Neuronal stem cell (in vitro differentiated cells): ENCODE measurements around the gene SLC12A2.

Experiments
- DNase-seq: peaks from one replicate; pipeline ENCODE4 v3.0.0-alpha.2; 2013; ENCODE audit warnings: low spot score
- H2AFZ ChIP-seq: one replicate; pipeline ENCODE4 v1.6.1; 2013; ENCODE audit warnings: mild to moderate bottlenecking, low read length, inconsistent platforms
- H2AK5ac ChIP-seq: 2 replicates; pipeline ENCODE4 v1.6.1; 2013; ENCODE audit warnings: low read depth, mild to moderate bottlenecking, inconsistent platforms, low read length, moderate library complexity, mixed read lengths
- H2BK120ac ChIP-seq: 2 replicates; pipeline ENCODE4 v1.6.1; 2013; ENCODE audit warnings: low read depth, mild to moderate bottlenecking, inconsistent platforms, low read length, moderate library complexity, mixed read lengths
- H2BK12ac ChIP-seq: one replicate; pipeline ENCODE4 v1.6.1; 2013; ENCODE audit warnings: low read length, inconsistent platforms
- H2BK15ac ChIP-seq: 2 replicates; pipeline ENCODE4 v1.6.1; 2013; ENCODE audit warnings: mild to moderate bottlenecking, low read length, inconsistent platforms, mixed read lengths
- H2BK5ac ChIP-seq: one replicate; pipeline ENCODE4 v1.6.1; 2013; ENCODE audit warnings: inconsistent platforms, mild to moderate bottlenecking, low read length, moderate library complexity
- H3K14ac ChIP-seq: one replicate; pipeline ENCODE4 v1.6.1; 2013; ENCODE audit warnings: low read length, inconsistent platforms
- H3K18ac ChIP-seq: 2 replicates; pipeline ENCODE4 v1.6.1; 2013; ENCODE audit warnings: low read length, inconsistent platforms
- H3K23ac ChIP-seq: 2 replicates; pipeline ENCODE4 v1.6.1; 2013; ENCODE audit warnings: low read depth, mild to moderate bottlenecking, mixed read lengths, low read length, inconsistent platforms; ENCODE audit not compliant: poor library complexity
- H3K27ac ChIP-seq: replicated peaks from 3 replicates; pipeline ENCODE4 v1.5.1; 2013; ENCODE audit warnings: low read length, inconsistent platforms
- H3K27me3 ChIP-seq, 3 experiments: 2 replicates each; pipeline ENCODE4 v1.6.1; 2013; ENCODE audit warnings: low read length in 3 of 3, mild to moderate bottlenecking in 2 of 3, inconsistent platforms in 1 of 3, low read depth in 1 of 3, mixed read lengths in 1 of 3, moderate library complexity in 1 of 3; ENCODE audit not compliant: control insufficient read depth in 3 of 3, insufficient read depth in 3 of 3
- H3K36me3 ChIP-seq, 2 donors: replicated peaks in 1 of 2; 2 replicates each; pipeline ENCODE4 v1.6.1; 2013; ENCODE audit warnings: low read length in 2 of 2; ENCODE audit not compliant: control insufficient read depth in 2 of 2, insufficient read depth in 2 of 2
- H3K4ac ChIP-seq: 2 replicates; pipeline ENCODE4 v1.6.1; 2013; ENCODE audit warnings: inconsistent platforms, mild to moderate bottlenecking, low read length, moderate library complexity
- H3K4me1 ChIP-seq, 2 donors: 1 replicate in 1 of 2; 2 replicates in 1 of 2; pipeline ENCODE4 v1.6.1; 2013; ENCODE audit warnings: low read length in 2 of 2, low read depth in 1 of 2; ENCODE audit not compliant: control insufficient read depth in 2 of 2, insufficient read depth in 1 of 2
- H3K4me2 ChIP-seq: one replicate; pipeline ENCODE4 v1.6.1; 2013; ENCODE audit warnings: mild to moderate bottlenecking, low read length, inconsistent platforms; ENCODE audit not compliant: insufficient read depth, poor library complexity, severe bottlenecking
- H3K4me3 ChIP-seq, 2 donors: 2 replicates each; pipeline ENCODE4 v1.5.1; 2013; ENCODE audit warnings: low read length in 2 of 2, mild to moderate bottlenecking in 2 of 2, inconsistent platforms in 1 of 2, moderate library complexity in 1 of 2
- H3K79me1 ChIP-seq: one replicate; pipeline ENCODE4 v1.6.1; 2013; ENCODE audit warnings: low read depth, mild to moderate bottlenecking, inconsistent platforms, low read length, moderate library complexity
- H3K9ac ChIP-seq: one replicate; pipeline ENCODE4 v1.6.1; 2013; ENCODE audit warnings: mild to moderate bottlenecking, low read depth, low read length, inconsistent platforms; ENCODE audit not compliant: poor library complexity
- H3K9me3 ChIP-seq, 2 donors: replicated peaks in 1 of 2; 2 replicates each; pipeline versions ENCODE3 to v1.6.1; 2013; ENCODE audit warnings: low read length in 2 of 2, mild to moderate bottlenecking in 2 of 2, inconsistent platforms in 1 of 2, low read depth in 1 of 2, mixed read lengths in 1 of 2, moderate library complexity in 1 of 2; ENCODE audit not compliant: control insufficient read depth in 2 of 2, insufficient read depth in 1 of 2
- H4K8ac ChIP-seq: one replicate; pipeline ENCODE4 v1.6.1; 2013; ENCODE audit warnings: low read depth, mild to moderate bottlenecking, inconsistent platforms, low read length, moderate library complexity
- H4K91ac ChIP-seq: one replicate; pipeline ENCODE4 v1.6.1; 2013; ENCODE audit warnings: low read length, low read depth, mild to moderate bottlenecking, inconsistent platforms; ENCODE audit not compliant: poor library complexity
- WGBS, 2 donors: extraction: QIAGEN DNeasy Blood & Tissue Kit; methylation state at CpG; one replicate each; pipeline ENCODE4 v1.1.7; 2013; ENCODE audit warnings: missing lambda C conversion rate in 2 of 2, mixed read lengths in 1 of 2; ENCODE audit not compliant: insufficient read length in 2 of 2, insufficient replicate concordance in 1 of 2; ENCODE audit errors: extremely low coverage in 2 of 2; 5-methylcytosine and 5-hydroxymethylcytosine counted together

The SLC12A2 gene

GRCh38 chr5:128135286-128135685 lies 51.7 kb downstream of the SLC12A2 start:
- Histone ChIP-seq H2BK5ac (no peak overlapping the region), H3K4me3 (no peak overlapping the region), H2BK15ac (no peak overlapping the region), H4K8ac (no peak overlapping the region), H4K91ac (no peak overlapping the region), H3K27ac (no peak overlapping the region), H3K4ac (no peak overlapping the region), H3K23ac (no peak overlapping the region), H2BK12ac (no peak overlapping the region), H3K4me2 (no peak overlapping the region), H3K36me3 (peaks cover 2 to 74% of the 10 kb centered on the region in 2 donors), H3K79me1 (no peaks in the 10 kb centered on the region), H3K14ac (no peak overlapping the region), H2BK120ac (no peak overlapping the region), H3K9me3 (no peaks in the 10 kb centered on the region), H3K18ac (no peak overlapping the region), H3K4me1 (no peaks in the 10 kb centered on the region), H2AFZ (no peak overlapping the region), H3K27me3 (no peaks in the 10 kb centered on the region), H3K9ac (no peak overlapping the region), H2AK5ac (no peak overlapping the region)
- DNase-seq, result no peak

DNA sequence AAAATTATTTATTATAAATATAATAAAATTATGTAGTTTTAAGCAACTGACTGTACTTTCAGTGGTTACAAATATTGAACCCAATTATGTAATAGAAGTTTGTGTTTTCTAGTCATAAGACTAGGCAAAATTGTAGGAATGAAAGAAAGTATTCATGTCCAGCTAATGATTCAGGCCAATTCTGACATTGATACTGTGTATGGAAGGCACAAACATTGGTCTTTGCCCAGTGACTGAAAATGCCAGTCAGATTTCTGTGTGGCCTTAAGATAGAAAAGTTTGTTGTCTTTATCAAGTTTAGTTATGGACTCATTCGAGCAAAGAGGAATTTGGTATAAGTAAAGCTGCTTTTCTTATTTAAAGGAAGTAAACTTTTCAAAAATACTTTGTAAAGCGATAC lies 60.3 kb downstream of the SLC12A2 start:
- no peak overlapping the region for H2BK15ac ChIP-seq
- no peaks in the 10 kb centered on the region for H3K79me1 ChIP-seq
- no peak overlapping the region for H3K14ac ChIP-seq
- no peak overlapping the region for H3K18ac ChIP-seq
- H3K4me1 ChIP-seq, result no peaks in the 10 kb centered on the region
- H3K27me3 ChIP-seq, result no peaks in the 10 kb centered on the region
- H2AK5ac ChIP-seq, result no peak overlapping the region
- no peak overlapping the region for H3K23ac ChIP-seq
- no peak overlapping the region for H2BK12ac ChIP-seq
- H3K4me2 ChIP-seq, result no peak overlapping the region
- no peak overlapping the region for H2BK120ac ChIP-seq
- H2AFZ ChIP-seq, result no peak overlapping the region
- no peak overlapping the region for H3K9ac ChIP-seq
- H3K27ac ChIP-seq, result no peak overlapping the region
- H2BK5ac ChIP-seq, result no peak overlapping the region
- no peak overlapping the region for H3K4me3 ChIP-seq
- no peak overlapping the region for H3K4ac ChIP-seq
- H3K9me3 ChIP-seq, result no peaks in the 10 kb centered on the region
- H3K36me3 ChIP-seq, result peaks cover 0 to 33% of the 10 kb centered on the region in 2 donors
- no peak for DNase-seq
- WGBS, 2 donors, result no CpG with 5 or more reads among the region's 2 CpGs
- no peak overlapping the region for H4K91ac ChIP-seq
- no peak overlapping the region for H4K8ac ChIP-seq

DNA sequence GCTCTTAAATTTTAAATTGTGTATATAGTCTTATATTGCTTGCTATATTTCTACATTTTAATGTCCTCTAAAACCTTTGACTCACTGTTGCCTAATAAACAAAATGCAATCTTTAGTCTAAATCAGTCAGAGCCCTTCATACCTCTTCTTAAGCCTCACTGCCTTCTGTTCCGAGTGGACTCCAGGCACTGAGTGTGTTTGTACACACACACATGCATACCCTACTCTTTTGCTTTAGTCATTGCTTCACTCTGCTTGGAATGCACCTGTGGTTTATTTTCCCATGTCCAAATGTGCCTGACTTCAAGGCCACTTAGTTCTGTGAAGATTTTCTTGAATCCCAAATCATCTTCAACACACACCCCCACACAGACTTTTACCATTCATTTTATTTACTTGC lies 60.9 kb downstream of the SLC12A2 start:
- no peak overlapping the region for H4K8ac ChIP-seq
- no peaks in the 10 kb centered on the region for H3K79me1 ChIP-seq
- H2AK5ac ChIP-seq, result no peak overlapping the region
- no CpG with 5 or more reads among the region's 1 CpG for WGBS, 2 donors
- no peak overlapping the region for H3K4me3 ChIP-seq
- no peak overlapping the region for H2BK12ac ChIP-seq
- no peaks in the 10 kb centered on the region for H3K27me3 ChIP-seq
- no peak overlapping the region for H3K23ac ChIP-seq
- H2BK120ac ChIP-seq, result no peak overlapping the region
- no peak overlapping the region for H3K4me2 ChIP-seq
- no peak overlapping the region for H3K14ac ChIP-seq
- no peak overlapping the region for H4K91ac ChIP-seq
- no peak overlapping the region for H2BK5ac ChIP-seq
- no peak overlapping the region for H2AFZ ChIP-seq
- no peaks in the 10 kb centered on the region for H3K9me3 ChIP-seq
- no peak overlapping the region for H3K4ac ChIP-seq
- peaks cover 0 to 28% of the 10 kb centered on the region in 2 donors for H3K36me3 ChIP-seq
- no peak overlapping the region for H3K9ac ChIP-seq
- no peaks in the 10 kb centered on the region for H3K4me1 ChIP-seq
- no peak overlapping the region for H3K27ac ChIP-seq
- DNase-seq, result no peak
- no peak overlapping the region for H3K18ac ChIP-seq
- no peak overlapping the region for H2BK15ac ChIP-seq

DNA sequence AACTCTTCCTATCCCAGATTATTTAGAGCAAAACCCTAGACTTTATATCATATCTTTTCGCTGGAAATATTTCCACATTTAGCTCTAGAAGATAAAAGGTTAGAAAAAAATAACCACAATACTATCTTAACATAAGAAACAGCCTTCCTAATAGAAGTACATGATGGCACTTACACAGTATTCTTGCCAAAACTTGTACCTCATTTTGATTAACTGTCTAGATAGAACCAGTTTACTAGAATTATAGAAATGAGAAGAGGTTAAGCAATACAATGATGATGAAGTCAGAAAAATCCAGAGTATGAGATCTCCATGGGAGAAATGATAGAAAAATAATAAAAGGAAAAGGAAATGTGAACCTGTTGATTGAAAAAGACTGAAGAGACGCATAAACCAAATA lies 63.1 kb downstream of the SLC12A2 start:
- no peak overlapping the region for H2BK15ac ChIP-seq
- H2AFZ ChIP-seq, result no peak overlapping the region
- H2BK5ac ChIP-seq, result no peak overlapping the region
- no peaks in the 10 kb centered on the region for H3K79me1 ChIP-seq
- H3K4ac ChIP-seq, result no peak overlapping the region
- H3K18ac ChIP-seq, result no peak overlapping the region
- H2AK5ac ChIP-seq, result no peak overlapping the region
- no peak overlapping the region for H2BK120ac ChIP-seq
- no peak overlapping the region for H3K27ac ChIP-seq
- H3K4me1 ChIP-seq, result no peaks in the 10 kb centered on the region
- no CpG with 5 or more reads among the region's 2 CpGs for WGBS, 2 donors
- DNase-seq, result no peak
- no peak overlapping the region for H3K14ac ChIP-seq
- H2BK12ac ChIP-seq, result no peak overlapping the region
- no peak overlapping the region for H4K91ac ChIP-seq
- no peak overlapping the region for H4K8ac ChIP-seq
- H3K4me2 ChIP-seq, result no peak overlapping the region
- no peak overlapping the region for H3K4me3 ChIP-seq
- no peak overlapping the region for H3K23ac ChIP-seq
- no peak overlapping the region for H3K9ac ChIP-seq
- H3K36me3 ChIP-seq, result peaks cover 0 to 39% of the 10 kb centered on the region in 2 donors
- H3K27me3 ChIP-seq, result no peaks in the 10 kb centered on the region
- no peaks in the 10 kb centered on the region for H3K9me3 ChIP-seq
